K562 (cell line): ENCODE data around the gene CRKL. TPM values are rescaled to one million over a fixed set of nuclear protein-coding genes. Genes with fewer than 3 reads are reported as not detected.

Experiments used
- CHD7 ChIP-seq: fragments of 200-600 bp; sonication (generic); IDR thresholded peaks from one replicate; pipeline ENCODE4 v1.6.1; 2012; ENCODE audit warnings: mild to moderate bottlenecking, low read depth, low read length, inconsistent platforms
- EP300 ChIP-seq: IDR thresholded peaks from 2 replicates; pipeline ENCODE4 v1.6.1; 2012; ENCODE audit warnings: low read length, improper control_type of control experiment
- GTF2E2 ChIP-seq: fragments of 200-800 bp; sonication (Bioruptor generic); IDR thresholded peaks from 2 replicates; pipeline ENCODE4 v1.6.1; 2016; ENCODE audit warnings: missing genetic modification characterization, missing compliant biosample characterization
- HNRNPLL ChIP-seq: fragments of 200-400 bp; formaldehyde crosslinking; IDR thresholded peaks from 2 replicates; pipeline ENCODE4 v1.6.1; 2017; ENCODE audit warnings: low read length, low read depth, mild to moderate bottlenecking; ENCODE audit not compliant: poor library complexity, severe bottlenecking
- SMAD2 ChIP-seq: fragments of 150-350 bp; IDR thresholded peaks from 2 replicates; pipeline ENCODE4 v1.6.1; 2014; ENCODE audit warnings: low read depth, mild to moderate bottlenecking, low read length
- SRSF9 ChIP-seq: fragments of 200-400 bp; formaldehyde crosslinking; IDR thresholded peaks from 2 replicates; pipeline ENCODE4 v1.6.1; 2017; ENCODE audit warnings: low read depth, low read length, borderline replicate concordance
- TAF7 ChIP-seq: fragments of 450-650 bp; IDR thresholded peaks from 2 replicates; pipeline ENCODE4 v1.6.1; 2016; ENCODE audit warnings: missing genetic modification characterization, missing compliant biosample characterization
- UBTF ChIP-seq, 2 experiments: IDR thresholded peaks; 2 replicates each; pipeline ENCODE4 v1.6.1; 2012; ENCODE audit warnings: improper control_type of control experiment in 2 of 2, low read depth in 2 of 2, low read length in 2 of 2, borderline replicate concordance in 1 of 2
- XRCC5 ChIP-seq: fragments of 200-400 bp; formaldehyde crosslinking; IDR thresholded peaks from 2 replicates; pipeline ENCODE4 v1.6.1; 2017; ENCODE audit warnings: low read depth, mild to moderate bottlenecking, low read length
- ZNF561 ChIP-seq: fragments of 450-650 bp; formaldehyde crosslinking; conservative IDR thresholded peaks from 2 replicates; pipeline ENCODE4 v1.4.0; 2020; ENCODE audit warnings: mild to moderate bottlenecking, moderate library complexity
- polyA plus RNA-seq, 8 experiments: library from polyadenylated mRNA; depleted of rRNA in 4 of 8; stranded (reverse) in 5 of 8; unstranded in 3 of 8; fragments of >200 nt; fragmentation: Nextera tagmentation in 2 of 8; fragmentation: Illumina TruSeq in 1 of 8; extraction: Ambion mirVana in 2 of 8; extraction: Trizol in 1 of 8; gene quantifications; 2 replicates each; pipeline versions ENCODE4 v1.2.1 to v1.2.3, GENCODE V29; 2011 to 2014; ENCODE audit warnings: inconsistent platforms in 1 of 8, missing spikeins in 1 of 8
- total RNA-seq, 7 experiments: library from RNA; depleted of rRNA in 6 of 7; stranded (reverse); fragments of >200 nt in 6 of 7; fragmentation: Illumina TruSeq in 2 of 7; extraction: Trizol in 2 of 7; gene quantifications; 2 replicates each; pipeline versions ENCODE4 v1.2.1 to v1.2.3, GENCODE V29; 2011 to 2021; ENCODE audit warnings: low replicate concordance in 1 of 7

CRKL gene
- total and polyA plus RNA-seq, 9 of the 15 experiments (the other 6 are each of a cell fraction or from before 2014, with no cell fraction given), result 100 to 263 (median 124) TPM

GRCh38 chr22:20981787-20982562 is 64.8 kb downstream of the CRKL start, which contains the start of gene LZTR1 (continued):
- TF ChIP-seq UBTF (IDR thresholded peaks at IDR 0.05; ENCODE audit: borderline replicate concordance in 1 of 2, low read depth in 2 of 2, low read length in 2 of 2) (peak; percentile 98 to 99), EP300 (no peak), CHD7 (peak; percentile 6), SRSF9 (no peak), ZNF561 (CRISPR knock-in tag) (0 out of 2 replicates have a peak, but pooled peaks have one; percentile 71), XRCC5 (no peak), TAF7 (tag) (peak; percentile 92), SMAD2 (peak; percentile 95), GTF2E2 (tag) (no peak), HNRNPLL (peak; percentile 98)
